Testis (tissue), 2 donors: ENCODE measurements around the gene FNIP1.

Source experiments
- POLR2A ChIP-seq: fragments of 450-650 bp; IDR thresholded peaks from one replicate; pipeline ENCODE4 v1.6.1; 2017; ENCODE audit warnings: antibody characterized with exemption, mild to moderate bottlenecking, moderate library complexity
- TF ChIP-seq, protein P1 (sequence below), 3 experiments: fragments of 450-650 bp in 2 of 3; fragments of 200-600 bp in 1 of 3; sonication (generic) in 1 of 3; IDR thresholded peaks; one replicate each; pipeline ENCODE4 v1.5.1; 2016 to 2019; ENCODE audit warnings: antibody characterized with exemption in 3 of 3, mild to moderate bottlenecking in 2 of 3, moderate library complexity in 1 of 3

DNA sequence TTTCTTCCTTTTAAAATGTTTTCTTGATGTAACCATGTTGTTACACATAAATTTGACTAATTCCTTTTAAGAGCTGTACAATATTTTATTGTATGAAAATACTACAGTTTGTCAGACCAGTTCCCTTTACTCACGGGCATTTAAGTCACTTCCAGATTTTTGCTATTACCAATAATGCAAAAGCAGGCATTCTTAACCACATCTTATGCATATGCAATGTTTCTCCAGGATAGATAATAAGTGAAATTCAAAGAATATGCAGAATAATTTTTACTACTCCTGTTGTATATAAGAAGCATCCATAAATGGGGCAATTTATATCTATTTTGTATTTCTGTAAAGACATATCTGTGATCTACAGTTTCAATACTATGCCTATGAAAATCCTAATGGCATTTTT is 77.3 kb downstream of the FNIP1 start:
- TF ChIP-seq, protein P1, sequence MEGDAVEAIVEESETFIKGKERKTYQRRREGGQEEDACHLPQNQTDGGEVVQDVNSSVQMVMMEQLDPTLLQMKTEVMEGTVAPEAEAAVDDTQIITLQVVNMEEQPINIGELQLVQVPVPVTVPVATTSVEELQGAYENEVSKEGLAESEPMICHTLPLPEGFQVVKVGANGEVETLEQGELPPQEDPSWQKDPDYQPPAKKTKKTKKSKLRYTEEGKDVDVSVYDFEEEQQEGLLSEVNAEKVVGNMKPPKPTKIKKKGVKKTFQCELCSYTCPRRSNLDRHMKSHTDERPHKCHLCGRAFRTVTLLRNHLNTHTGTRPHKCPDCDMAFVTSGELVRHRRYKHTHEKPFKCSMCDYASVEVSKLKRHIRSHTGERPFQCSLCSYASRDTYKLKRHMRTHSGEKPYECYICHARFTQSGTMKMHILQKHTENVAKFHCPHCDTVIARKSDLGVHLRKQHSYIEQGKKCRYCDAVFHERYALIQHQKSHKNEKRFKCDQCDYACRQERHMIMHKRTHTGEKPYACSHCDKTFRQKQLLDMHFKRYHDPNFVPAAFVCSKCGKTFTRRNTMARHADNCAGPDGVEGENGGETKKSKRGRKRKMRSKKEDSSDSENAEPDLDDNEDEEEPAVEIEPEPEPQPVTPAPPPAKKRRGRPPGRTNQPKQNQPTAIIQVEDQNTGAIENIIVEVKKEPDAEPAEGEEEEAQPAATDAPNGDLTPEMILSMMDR (IDR thresholded peaks at IDR 0.05): no peak
- TF ChIP-seq POLR2A: no peak
